RWPE2 (cell line): ENCODE results near the gene YWHAQ.

Source experiments
- ATAC-seq: fragments of 200-7000 bp; cut with Tn5 transposase; 3 replicates; pipeline ENCODE4 v1.9.1; 2021; ENCODE audit warnings: low read depth
- DNase-seq: peaks from one replicate; pipeline ENCODE4 v3.0.0-alpha.2; 2020; ENCODE audit warnings: low spot score
- H3K27ac ChIP-seq: fragments of 450-650 bp; 2 replicates; pipeline ENCODE4 v1.5.1; 2017; ENCODE audit warnings: mild to moderate bottlenecking; ENCODE audit not compliant: poor library complexity, severe bottlenecking
- H3K27me3 ChIP-seq: fragments of 250-450 bp; sonication (Bioruptor Pico); 2 replicates; pipeline ENCODE4 v1.5.1; 2021; ENCODE audit warnings: mild to moderate bottlenecking, moderate library complexity; ENCODE audit not compliant: insufficient read depth, poor library complexity, severe bottlenecking
- H3K36me3 ChIP-seq: fragments of 250-450 bp; sonication (Bioruptor Pico); 2 replicates; pipeline ENCODE4 v1.5.1; 2020; ENCODE audit warnings: low read depth, mild to moderate bottlenecking, moderate library complexity
- H3K4me1 ChIP-seq: fragments of 250-450 bp; sonication (Bioruptor Pico); 2 replicates; pipeline ENCODE4 v1.5.1; 2021; ENCODE audit warnings: mild to moderate bottlenecking, moderate library complexity; ENCODE audit not compliant: insufficient read depth, poor library complexity, severe bottlenecking
- H3K4me3 ChIP-seq: fragments of 250-450 bp; sonication (Bioruptor Pico); 2 replicates; pipeline ENCODE4 v1.5.1; 2021; ENCODE audit warnings: mild to moderate bottlenecking, moderate library complexity; ENCODE audit not compliant: severe bottlenecking
- H3K9me3 ChIP-seq: fragments of 250-450 bp; sonication (Bioruptor Pico); 2 replicates; pipeline ENCODE4 v1.5.1; 2021; ENCODE audit warnings: mild to moderate bottlenecking, moderate library complexity; ENCODE audit not compliant: severe bottlenecking
- TF ChIP-seq, protein P1 (sequence below): fragments of 450-650 bp; IDR thresholded peaks from one replicate; pipeline ENCODE4 v1.5.1; 2017; ENCODE audit warnings: mild to moderate bottlenecking, moderate library complexity; ENCODE audit not compliant: poor library complexity, severe bottlenecking

Gene YWHAQ

DNA sequence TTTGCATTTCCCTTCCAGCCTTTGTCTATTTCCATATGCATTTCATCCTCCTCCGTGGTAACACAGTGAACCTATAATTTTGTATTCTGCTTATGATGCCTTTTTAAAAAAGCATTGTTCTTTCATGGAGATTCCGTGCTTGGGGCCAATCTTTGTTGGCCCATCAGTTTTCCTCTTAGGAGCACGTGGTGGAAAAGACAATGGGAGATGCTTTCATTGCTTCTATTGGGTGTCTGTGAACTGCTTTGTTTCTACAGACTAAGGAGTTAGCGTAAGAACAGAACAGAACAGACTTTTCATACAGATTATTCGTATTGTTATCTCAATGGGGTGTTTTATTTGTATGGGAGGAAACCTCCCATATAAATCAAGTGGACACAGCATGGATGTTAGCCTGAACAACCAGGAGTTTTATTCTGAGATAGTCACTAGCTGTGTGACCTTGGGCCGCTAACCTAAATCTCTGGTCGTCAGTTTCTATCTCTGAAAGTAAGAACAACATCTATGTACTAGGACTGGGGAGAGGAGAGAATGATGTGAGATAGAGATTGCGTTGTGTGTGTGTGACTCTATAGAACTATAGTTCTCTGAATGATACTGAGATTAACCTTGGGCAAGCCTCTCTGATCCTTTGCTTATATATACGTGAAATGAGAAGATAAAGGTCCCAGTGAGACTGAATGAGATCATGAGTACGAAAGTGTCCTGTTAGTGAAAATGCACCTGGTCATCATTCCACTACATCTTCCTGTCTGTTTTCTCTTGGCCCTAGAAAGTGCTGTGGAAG is 22.9 kb upstream of the YWHAQ start:
- Histone ChIP-seq H3K4me1 (peaks cover 21% of the 10 kb centered on the region), H3K27ac (no peak overlapping the region), H3K4me3 (no peak overlapping the region), H3K36me3 (no peaks in the 10 kb centered on the region), H3K27me3 (no peaks in the 10 kb centered on the region), H3K9me3 (no peaks in the 10 kb centered on the region)
- TF ChIP-seq, protein P1, sequence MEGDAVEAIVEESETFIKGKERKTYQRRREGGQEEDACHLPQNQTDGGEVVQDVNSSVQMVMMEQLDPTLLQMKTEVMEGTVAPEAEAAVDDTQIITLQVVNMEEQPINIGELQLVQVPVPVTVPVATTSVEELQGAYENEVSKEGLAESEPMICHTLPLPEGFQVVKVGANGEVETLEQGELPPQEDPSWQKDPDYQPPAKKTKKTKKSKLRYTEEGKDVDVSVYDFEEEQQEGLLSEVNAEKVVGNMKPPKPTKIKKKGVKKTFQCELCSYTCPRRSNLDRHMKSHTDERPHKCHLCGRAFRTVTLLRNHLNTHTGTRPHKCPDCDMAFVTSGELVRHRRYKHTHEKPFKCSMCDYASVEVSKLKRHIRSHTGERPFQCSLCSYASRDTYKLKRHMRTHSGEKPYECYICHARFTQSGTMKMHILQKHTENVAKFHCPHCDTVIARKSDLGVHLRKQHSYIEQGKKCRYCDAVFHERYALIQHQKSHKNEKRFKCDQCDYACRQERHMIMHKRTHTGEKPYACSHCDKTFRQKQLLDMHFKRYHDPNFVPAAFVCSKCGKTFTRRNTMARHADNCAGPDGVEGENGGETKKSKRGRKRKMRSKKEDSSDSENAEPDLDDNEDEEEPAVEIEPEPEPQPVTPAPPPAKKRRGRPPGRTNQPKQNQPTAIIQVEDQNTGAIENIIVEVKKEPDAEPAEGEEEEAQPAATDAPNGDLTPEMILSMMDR = no peak
- no peak for ATAC-seq
- no peak for DNase-seq

DNA sequence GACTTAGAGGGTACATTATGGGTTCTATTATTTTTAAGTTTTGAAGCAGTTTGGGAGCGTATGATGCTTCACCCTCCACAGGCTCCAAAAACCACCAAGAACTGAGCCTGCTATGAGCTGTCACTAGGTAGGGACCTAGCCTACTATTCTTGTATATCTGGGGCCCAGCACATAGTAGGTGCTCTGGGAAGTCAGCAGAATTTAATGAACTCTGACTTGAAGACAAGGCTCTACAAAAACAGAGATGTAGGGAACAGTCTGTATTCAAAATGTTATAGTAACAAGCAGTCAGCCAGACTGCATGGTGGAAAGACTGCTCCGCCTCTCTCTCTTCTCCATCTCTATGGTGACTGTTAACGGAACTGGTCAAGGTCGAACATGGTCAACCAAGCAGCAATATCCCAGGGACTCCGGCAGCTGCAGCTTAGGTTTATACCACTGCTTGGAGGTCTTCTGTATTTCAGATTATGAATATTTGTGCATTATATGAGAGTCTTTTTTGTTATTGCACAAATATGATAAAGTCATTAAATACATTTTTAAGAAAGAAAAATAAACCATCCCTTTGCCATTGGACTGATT is 22.2 kb upstream of the YWHAQ start:
- Histone ChIP-seq H3K36me3 (no peaks in the 10 kb centered on the region), H3K4me1 (peaks cover 18% of the 10 kb centered on the region), H3K27me3 (no peaks in the 10 kb centered on the region), H3K9me3 (no peaks in the 10 kb centered on the region), H3K27ac (no peak overlapping the region), H3K4me3 (no peak overlapping the region)
- TF ChIP-seq, protein P1 = no peak
- DNase-seq (no peak), ATAC-seq (no peak)

DNA sequence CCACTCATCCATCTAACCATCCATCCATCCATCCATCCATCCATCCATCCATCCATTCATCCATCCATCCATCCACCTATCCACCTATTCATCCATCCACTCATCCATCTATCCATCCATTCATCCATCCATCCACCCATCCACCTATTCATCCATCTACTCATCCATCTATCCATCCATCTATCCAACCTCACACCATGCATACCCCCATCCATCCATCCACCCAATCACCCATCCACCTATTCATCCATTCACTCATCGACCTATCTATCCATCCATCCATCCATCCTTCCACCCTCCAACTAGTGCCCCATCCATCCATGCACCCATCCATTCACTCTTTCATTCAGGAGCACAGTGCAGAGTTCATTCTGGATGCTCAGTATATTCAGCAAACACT is 21.5 kb upstream of the YWHAQ start:
- ATAC-seq = no peak

DNA sequence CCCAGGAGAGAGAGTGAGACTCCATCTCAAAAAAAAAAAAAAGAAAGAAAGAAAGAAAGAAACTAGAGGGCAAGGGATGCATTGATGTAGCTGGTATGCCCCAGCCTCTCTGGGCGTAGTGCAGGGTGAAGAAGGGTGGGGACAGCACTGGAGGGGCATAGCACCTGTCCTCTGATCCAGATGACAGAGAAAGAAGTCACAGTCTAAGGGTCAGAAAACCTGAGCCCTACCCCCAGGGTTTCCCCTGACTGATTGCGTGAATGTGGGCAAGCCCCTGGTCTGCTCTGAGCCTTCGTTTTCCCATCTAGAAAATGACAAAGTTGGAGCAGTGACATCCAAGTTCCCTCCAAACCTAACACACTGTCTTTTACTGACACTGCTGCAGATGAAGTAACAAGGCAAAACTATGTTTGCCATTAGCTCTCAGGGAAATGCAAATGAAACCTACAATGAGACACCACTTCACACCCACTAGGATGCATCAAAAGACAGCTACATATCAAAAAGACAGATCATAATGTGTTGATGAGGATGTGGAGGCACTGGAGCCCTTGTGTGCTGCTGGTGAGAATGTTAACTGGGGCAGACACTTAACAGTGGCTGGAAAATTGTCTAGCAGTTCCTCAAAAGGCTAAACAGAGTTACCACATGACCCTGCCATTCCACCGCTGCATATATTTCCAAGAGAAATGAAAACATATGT is 19.5 kb upstream of the YWHAQ start:
- no peak overlapping the region for H3K4me3 ChIP-seq
- no peak for DNase-seq
- ATAC-seq = no peak
- no peak overlapping the region for H3K27ac ChIP-seq
- TF ChIP-seq, protein P1 = no peak
- H3K36me3 ChIP-seq = no peaks in the 10 kb centered on the region
- no peaks in the 10 kb centered on the region for H3K27me3 ChIP-seq
- no peaks in the 10 kb centered on the region for H3K9me3 ChIP-seq
- peaks cover 6% of the 10 kb centered on the region for H3K4me1 ChIP-seq

More for the DNA sequence above, 21.5 kb upstream of the YWHAQ start:
- no peaks in the 10 kb centered on the region for H3K9me3 ChIP-seq
- TF ChIP-seq, protein P1 = no peak
- no peak for DNase-seq
- H3K4me1 ChIP-seq = peaks cover 18% of the 10 kb centered on the region
- H3K4me3 ChIP-seq = no peak overlapping the region
- no peaks in the 10 kb centered on the region for H3K36me3 ChIP-seq
- no peaks in the 10 kb centered on the region for H3K27me3 ChIP-seq
- H3K27ac ChIP-seq = no peak overlapping the region

DNA sequence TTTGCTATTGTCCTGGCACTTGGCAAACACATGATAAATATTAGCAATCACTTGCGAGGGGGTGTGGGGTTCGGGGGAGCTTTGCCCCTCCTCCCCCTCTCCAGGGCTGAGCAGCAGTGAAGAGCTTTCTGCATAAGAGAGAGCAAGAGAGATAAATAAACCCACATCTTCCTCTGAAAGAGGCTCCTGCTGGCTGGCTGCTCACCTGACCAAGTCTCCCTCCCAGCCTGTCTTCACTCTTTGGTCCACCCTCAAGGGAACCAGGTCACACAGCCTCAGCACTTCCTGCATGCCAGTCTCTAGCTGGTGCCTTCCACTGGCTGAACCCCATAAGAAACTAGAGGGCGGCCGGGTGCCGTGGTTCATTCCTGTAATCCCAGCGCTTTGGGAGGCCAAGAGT is 18.5 kb upstream of the YWHAQ start:
- no peaks in the 10 kb centered on the region for H3K36me3 ChIP-seq
- no peaks in the 10 kb centered on the region for H3K9me3 ChIP-seq

More for the DNA sequence above, 18.5 kb upstream of the YWHAQ start:
- Histone ChIP-seq H3K4me3 (no peak overlapping the region), H3K27ac (no peak overlapping the region), H3K4me1 (peaks cover 10% of the 10 kb centered on the region), H3K27me3 (no peaks in the 10 kb centered on the region)
- no peak for DNase-seq
- TF ChIP-seq, protein P1 = no peak
- no peak for ATAC-seq
